ENCODE data around the gene KDM3A. TPM values are rescaled to one million over a fixed set of nuclear protein-coding genes. Genes with fewer than 3 reads are reported as not detected.

KDM3A gene
- total RNA-seq, 1 donor from 2014 or later = 29.5 TPM

DNA sequence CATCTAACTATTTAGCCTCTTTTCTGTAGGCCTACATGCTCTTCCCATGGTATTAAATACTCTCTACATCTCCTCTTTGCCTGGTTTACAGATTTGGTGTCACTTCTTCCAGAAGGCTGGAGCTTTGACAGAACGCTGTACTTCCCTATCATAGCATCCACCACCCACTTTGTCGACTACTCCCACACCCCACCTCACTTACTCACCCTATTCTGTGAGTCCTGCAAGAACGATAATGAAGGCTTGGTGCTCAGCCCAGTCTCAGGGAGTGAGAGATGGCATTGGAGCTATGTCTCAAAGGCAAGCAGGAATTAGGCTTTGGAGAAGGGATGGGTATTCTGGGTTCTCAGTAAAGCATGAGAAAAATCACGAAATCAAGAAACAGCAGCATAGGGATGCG is 20.3 kb upstream of the KDM3A start:
- ATAC-seq (no peak), DNase-seq (ENCODE audit: missing footprints) (no peak)

DNA sequence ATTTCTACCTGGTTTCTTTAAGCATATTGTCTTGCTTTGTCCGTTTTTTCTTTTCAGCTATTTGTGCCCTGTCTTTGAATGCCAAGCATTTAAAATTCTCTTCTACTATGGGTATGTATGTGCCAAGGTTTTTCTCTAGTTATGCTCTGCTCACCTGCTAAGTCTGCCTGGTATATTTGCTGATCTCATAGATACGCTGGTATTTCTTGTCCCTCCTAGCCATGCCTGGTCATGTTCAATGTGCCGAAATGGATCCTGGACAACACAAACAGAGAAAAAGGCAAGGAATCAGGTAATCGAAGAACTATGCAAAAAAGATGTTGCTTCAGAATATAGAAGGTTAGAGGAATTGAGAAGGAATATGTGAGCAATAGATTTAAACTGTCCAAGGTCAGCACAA is 14.9 kb upstream of the KDM3A start:
- intact Hi-C loops (cut with DNase I) = no loop called here
- ATAC-seq (no peak), DNase-seq (ENCODE audit: missing footprints) (no peak)

More for the DNA sequence above, 20.3 kb upstream of the KDM3A start:
- intact Hi-C loops (cut with DNase I) = no loop called here

DNA sequence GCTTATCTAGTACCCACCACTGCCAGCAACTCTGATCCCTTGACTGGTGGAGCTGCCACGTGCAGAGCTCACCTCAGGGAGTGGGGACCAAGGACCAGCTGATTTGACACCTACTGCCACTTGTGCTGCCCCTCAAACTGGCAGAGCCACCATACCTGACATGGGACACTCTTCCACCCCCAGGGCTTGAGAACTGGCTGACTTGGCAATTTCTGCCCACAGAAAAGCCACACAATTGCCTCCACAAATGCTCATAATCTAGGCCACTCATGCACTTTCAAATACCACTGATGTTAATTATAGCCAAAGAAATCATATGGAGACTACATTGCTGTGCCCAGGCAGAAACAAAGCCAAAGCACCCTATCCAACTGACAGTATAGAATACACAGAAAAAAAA is 11.8 kb upstream of the KDM3A start:
- no peak for ATAC-seq
- intact Hi-C loops (cut with DNase I) = no loop called here
- DNase-seq (ENCODE audit: missing footprints) = no peak

DNA sequence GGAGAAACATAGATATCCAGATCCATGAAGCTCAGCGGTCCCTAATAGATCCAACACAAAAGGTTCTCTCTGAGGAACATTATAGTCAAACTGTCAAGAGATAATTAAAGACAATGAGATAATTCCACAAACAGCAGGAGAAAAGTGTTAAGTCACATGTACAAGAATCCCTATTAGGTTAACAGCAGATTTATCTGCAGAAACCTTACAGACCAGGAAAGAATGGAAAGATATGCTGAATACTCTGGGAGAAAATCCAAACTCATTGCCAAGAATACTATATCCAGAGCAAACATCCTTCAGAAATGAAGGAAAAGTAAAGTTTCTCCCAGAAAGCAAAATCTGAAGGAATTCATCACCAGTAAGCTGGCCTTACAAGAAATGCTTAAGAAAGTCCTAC is 10.8 kb upstream of the KDM3A start:
- ATAC-seq (no peak), DNase-seq (ENCODE audit: missing footprints) (no peak)
- intact Hi-C loops (cut with DNase I) = no loop called here

DNA sequence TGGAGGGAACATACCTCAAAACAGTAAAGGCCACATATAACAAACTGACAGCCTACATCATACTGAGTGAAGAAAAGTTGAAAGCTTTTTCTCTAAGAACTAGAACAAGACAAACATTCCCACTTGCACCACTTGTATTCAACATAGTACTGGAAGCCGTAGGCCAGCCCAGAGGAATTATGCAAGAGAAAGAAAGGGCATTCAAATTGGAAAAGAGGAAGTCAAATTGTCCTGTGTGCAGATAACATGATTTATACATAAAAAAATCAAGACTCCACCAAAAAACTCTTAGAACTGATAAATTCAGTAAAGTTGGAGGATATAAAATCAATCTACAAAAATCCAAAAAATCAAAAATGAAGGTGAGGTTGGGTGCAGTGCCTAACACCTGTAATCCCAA is 8.0 kb upstream of the KDM3A start:
- intact Hi-C loops (cut with DNase I) = no loop called here
- ATAC-seq (no peak), DNase-seq (ENCODE audit: missing footprints) (no peak)

DNA sequence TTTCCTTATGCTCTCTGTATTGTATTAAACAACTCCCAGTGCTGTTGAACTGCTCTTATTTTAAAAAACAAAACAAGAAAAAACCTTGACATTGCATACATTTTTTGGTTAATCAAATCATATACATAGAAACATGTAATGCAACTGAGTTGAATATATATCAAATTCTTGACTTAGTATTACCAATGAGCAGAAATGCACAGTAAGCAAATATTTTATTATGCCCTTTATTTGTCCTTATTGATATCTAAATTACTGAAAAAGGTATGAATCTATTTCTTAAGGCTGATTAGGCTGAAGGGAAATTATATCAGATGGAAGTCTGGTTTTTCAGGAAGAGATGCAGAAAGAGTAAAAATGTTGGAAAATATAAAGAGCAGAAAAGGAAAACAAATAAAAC is 6.9 kb upstream of the KDM3A start:
- intact Hi-C loops (cut with DNase I) = no loop called here
- ATAC-seq (no peak), DNase-seq (ENCODE audit: missing footprints) (no peak)

DNA sequence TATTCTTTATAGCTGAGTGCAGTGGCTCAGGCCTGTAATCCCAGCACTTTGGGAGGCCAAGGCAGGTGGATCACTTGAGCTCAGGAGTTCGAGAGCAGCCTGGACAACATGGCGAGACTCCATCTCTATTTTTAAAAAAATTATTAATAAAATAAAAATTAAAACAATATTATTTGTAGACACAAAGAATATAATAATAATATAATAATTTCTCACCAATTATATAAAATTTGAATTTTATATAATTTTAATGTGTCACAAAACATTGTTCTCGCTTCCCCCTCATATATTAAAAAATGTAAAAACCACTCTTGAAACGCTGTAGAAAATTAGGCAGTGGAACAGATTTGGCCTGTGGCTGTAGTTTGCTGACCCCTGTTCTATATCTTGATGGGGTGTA is 5.6 kb upstream of the KDM3A start:
- ATAC-seq = no peak
- no peak for DNase-seq (ENCODE audit: missing footprints)
- intact Hi-C loops (cut with DNase I) = no loop called here

DNA sequence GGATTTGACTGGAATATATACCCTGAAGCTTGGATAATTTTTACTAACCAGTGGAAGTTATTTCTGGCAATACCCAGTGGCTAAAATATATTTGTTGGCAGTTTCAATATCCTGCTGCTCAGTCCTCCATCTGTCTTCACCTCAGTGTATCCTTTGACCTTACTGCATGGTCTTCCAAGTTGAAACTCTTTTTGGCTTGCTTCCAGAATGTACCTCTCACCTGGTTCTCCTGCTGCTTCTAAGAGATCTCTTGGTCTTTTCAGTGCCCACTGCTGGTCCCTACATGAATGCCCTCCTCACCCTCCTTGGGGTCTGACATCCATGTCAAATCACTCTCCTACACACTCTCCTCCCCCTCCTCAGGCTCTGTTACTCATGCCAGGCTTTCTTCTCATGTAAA is 4.8 kb upstream of the KDM3A start:
- no peak for DNase-seq (ENCODE audit: missing footprints)
- no peak for ATAC-seq
- intact Hi-C loops (cut with DNase I) = no loop called here

DNA sequence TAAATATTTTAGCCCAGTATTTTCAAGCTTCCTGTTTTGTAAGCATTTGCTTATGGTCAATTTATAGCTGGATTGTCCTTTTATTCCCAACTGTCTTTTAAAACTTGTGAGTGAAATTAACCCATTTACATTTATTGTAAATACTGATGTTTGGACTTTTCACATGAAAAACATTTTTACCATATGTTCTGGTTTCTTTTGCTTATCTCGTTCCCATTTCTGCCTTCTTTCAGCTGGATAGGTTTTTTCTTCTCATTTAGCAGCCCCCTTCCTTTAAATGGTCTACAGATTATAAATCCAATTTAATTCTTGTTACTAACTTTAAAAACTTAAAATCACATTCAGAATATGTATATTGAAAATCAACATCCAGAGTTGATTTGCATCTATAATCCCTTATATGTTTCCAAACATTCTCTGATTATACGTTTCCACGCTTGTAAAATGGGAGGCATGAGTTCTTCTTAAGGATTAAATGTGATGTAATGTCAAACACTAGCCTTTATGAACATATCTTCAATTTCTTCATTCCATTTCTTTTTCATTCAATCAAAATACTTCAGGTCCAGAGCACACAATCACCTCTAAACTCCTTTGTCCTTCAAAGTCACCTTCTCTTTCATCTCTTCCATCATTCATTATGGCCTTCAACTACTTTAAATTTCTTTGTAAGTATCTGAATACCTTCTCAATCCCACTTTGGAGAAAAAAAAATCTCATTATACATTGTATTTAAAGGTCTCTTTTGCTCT is 1.1 kb upstream of the KDM3A start:
- intact Hi-C loops (cut with DNase I) = loop anchor here (2.0 to 5.0 kb wide), 5 partner anchors 47 to 218 kb away; partner anchors contain the start of genes CHMP3 and RNF103
- DNase-seq (ENCODE audit: missing footprints) (no peak), ATAC-seq (no peak)

DNA sequence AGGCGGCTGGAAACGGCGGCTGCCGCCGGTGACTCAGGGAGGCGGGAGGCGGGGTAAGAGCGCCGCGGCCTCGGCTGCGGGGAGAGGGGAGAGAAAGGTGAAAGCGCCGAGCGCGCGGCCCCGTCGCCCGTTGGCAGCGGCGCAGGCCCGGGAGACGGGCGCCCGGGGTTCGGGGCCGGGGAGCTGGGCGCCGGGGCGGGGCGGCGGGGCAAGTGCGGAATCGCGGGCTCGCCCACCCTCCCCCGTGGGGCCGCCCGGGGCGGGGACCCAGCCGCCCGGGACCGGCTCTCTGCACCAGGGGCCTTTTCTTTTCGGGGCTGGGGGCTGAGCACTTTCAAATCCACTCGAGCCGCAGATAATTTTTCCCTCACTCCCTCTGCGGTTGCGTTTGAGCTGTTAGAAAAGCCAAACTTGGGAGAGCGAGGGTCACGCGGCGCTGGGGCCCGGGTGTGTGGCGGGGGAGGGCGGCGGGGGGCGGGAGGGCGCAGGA is 266 bp downstream of the KDM3A start:
- DNase-seq (ENCODE audit: missing footprints) (no peak), ATAC-seq (no peak)
- intact Hi-C loops (cut with DNase I) = loop anchor here (2.0 to 5.0 kb wide), 5 partner anchors 46 to 219 kb away; partner anchors contain the start of genes CHMP3 and RNF103

DNA sequence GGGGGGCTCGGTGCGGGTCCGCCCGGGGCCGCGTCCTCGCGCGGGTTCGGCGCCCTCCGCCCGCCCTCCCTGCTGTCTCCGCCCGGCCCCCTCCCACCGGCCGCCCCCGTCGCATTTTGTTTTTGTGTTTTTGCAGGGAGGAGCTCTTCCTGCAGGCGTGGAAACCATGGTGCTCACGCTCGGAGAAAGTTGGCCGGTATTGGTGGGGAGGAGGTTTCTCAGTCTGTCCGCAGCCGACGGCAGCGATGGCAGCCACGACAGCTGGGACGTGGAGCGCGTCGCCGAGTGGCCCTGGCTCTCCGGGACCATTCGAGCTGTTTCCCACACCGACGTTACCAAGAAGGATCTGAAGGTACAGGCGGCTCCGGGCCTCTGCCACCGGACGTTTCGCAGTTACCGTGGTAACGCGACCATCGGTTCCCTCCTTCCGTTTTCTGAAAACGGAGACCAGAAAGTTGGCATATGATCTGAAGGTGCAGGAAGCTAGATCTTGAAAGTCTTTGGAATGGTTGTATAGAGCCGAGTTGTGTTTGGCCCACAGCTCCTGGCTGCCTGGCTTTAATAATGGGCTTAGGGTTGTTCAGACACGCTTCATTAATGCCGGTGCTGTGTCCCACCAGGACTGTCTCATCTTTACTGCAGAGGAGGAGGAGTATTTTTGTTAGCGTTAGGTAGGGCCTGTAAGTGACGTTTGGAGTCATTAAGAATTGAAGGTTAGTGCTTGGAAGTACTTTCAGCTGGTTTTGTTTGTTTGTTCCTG is 891 bp downstream of the KDM3A start:
- intact Hi-C loops (cut with DNase I) = loop anchor here (2.0 to 5.0 kb wide), 5 partner anchors 45 to 220 kb away; partner anchors contain the start of genes CHMP3 and RNF103
- ATAC-seq (peak; percentile 7), DNase-seq (ENCODE audit: missing footprints) (peak; percentile 79)

DNA sequence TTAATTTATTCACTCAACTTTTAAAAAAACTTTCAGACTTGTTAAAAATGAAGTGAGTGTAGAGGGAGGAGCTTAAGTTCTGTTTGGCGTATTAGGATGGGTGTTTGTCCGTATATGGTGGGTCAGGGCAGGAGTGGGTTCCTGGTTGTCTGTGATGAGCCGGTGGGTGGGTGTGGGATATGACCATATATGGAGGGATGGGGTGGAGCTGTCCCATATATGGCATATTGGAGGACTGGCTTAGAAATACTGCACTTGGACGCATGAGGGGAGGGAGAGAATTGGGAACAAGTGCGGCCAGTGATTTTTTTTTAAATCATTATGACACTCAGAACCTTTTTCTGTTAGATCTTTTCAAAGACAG is 1.5 kb downstream of the KDM3A start:
- peak; percentile 84 for ATAC-seq
- intact Hi-C loops (cut with DNase I) = loop anchor here (5.0 kb wide), 4 partner anchors 45 to 220 kb away; partner anchors contain the start of genes CHMP3 and RNF103
- DNase-seq (ENCODE audit: missing footprints) = peak; percentile 84

DNA sequence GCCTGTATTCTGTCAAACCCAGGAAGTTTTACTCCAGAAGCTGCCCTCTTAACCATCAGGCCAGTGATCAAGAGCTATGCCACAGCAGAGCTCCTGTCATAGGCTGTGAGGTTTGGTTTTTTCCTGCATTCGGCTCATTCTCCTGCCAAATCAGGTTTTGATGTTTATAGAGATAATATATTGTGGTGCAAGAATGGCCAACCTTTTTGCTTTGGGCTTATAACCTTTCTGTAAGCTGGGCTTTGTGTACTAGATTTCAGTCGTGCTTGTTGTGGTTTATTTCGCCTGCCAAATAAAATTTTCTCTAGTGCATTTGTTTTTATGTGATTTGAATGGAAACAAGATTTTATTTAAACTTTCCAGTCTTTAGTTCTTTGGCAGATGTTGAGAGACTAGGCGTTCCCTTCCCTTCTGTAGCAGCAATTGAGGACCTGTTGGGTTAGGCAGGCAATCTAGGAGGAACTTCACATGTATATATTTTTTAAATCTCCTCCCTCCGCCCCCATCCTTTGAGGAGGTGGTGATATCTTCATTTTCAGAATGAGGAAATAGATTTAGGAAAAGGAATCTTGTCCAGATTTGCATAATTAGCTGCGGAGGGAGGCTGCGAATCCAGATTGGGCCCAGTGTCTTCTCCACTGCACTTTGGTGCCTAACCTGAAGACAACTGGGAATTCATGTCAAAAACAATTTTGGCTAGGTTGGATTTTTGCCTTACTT is 2.6 kb downstream of the KDM3A start:
- ATAC-seq (no peak), DNase-seq (ENCODE audit: missing footprints) (no peak)
- intact Hi-C loops (cut with DNase I) = loop anchor here (5.0 kb wide), 4 partner anchors 44 to 221 kb away; partner anchors contain the start of genes CHMP3 and RNF103

DNA sequence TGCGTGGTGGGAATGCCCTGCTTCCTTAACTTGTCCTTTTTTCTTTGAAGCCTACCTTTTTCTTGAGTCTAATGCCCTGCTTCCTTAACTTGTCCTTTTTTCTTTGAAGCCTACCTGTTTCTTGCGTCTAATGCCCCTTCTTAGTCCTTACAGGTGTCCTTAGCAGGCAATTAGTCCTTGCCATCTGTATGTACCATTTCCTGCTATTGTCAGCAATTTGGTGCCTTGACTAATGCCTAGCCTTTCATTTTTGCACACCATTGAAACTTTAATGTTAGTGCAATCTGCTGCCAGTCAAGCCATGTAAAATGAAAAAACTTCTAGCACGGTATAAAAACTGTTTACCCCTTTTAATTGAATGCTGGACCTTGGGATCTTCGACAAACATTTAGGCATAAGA is 4.3 kb downstream of the KDM3A start:
- intact Hi-C loops (cut with DNase I) = no loop called here
- no peak for DNase-seq (ENCODE audit: missing footprints)
- no peak for ATAC-seq

DNA sequence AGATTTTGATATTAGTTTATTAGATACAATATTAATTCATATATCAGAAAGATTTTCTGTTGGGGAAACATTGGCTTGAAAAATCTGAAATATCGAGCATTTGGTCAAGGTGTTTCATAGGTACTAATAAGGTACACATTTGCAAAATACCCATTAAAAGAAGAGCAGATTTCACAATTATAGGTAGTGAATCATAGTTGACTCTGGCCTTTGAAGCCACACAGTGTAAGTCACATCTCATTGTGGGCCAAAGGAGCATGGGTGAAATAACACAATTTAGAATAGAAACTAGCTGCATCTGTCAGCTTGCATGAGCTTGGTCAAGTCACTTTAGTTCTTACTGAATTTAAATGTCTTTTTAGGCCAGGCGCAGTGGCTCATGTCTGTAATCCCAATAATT is 4.9 kb downstream of the KDM3A start:
- intact Hi-C loops (cut with DNase I) = no loop called here
- ATAC-seq (no peak), DNase-seq (ENCODE audit: missing footprints) (no peak)

DNA sequence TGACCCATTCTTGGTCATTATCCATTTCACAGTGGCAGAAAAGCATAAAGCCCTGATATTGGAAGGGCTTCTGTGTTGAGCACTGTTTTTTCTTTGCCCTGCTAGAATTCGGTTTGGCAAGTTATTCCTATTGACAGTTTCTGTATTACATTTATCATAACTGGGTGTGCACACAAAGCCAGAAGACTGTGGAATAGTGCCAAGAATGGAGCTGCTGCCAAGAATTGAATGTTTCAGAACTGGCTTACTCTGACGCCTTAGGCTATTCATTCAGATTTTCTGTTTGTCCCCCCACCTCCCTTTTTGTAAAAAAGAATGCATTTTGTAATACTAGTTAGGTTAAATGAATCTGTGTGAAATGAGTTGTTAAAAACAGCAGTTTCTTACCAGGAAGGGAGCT is 12.7 kb downstream of the KDM3A start:
- ATAC-seq (peak; percentile 78), DNase-seq (ENCODE audit: missing footprints) (no peak)
- intact Hi-C loops (cut with DNase I) = no loop called here

DNA sequence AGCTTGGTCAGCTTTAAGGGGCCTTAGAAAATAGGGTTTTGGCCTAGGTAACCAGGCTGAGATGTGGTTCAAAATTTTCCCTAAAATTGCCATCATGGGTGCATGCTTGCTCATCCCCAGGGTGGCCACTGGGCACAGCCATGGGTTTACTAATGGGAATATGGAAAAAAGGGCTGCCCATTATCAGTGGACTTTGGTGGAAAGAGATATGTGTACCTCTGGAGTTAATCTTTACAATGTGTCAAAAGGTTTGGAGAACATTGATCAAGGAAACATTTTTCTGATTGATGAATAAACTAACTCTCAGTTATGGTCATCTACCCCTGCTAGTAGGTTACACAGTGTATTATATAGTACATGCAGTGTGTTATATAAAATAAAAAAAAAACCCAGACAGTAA is 13.1 kb downstream of the KDM3A start:
- intact Hi-C loops (cut with DNase I) = no loop called here
- DNase-seq (ENCODE audit: missing footprints) = no peak
- no peak for ATAC-seq

DNA sequence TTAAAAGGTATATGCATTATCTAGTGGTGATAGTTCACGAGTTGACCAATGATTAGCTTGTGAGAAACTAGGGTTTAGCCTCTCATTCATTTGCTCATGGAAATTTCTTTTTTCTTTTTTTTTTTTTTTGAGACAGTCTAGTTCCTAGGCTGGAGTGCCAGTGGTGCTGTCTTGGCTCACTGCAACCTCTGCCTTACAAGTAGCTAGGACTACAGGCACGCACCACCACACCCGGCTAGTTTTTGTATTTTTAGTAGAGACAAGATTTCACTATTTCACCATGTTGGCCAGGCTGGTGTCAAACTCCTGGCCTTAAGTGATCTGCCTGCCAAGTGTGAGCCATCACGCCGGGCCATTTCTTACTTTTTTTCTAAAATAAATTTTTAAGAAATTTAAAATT is 14.0 kb downstream of the KDM3A start:
- ATAC-seq (no peak), DNase-seq (ENCODE audit: missing footprints) (no peak)
- intact Hi-C loops (cut with DNase I) = no loop called here

DNA sequence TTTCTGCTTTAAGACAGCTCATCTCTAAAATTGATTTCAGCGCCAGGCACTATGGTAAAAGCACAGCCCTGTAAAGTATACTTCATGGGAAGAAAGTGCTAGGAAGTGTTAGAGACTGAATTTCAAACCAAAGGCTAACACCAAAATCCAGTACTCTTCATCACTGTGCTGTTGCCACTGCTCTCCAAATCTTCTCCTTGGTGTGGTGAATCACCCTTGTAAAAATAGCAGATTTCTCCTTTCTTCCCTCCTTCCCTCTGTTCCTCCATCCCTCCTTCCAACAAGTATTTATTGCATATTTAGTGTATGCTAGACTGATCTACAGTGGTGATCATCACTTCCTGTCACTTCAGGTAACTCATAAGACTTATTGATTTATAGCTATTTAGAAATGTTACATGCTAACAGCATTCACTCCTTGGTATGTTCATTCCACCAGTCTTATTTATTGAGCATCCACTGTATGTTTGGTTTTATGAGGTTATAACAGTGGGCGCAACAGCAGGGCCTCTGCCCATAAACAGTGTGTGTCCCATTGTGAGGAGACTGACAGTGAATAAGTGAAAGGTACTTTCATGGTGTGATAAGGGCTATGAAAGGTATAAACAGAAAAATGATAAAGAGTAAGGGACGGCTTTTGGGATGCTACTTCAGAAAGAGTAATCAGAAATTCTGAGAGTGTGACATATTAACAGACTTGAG is 20.0 kb downstream of the KDM3A start:
- DNase-seq (ENCODE audit: missing footprints) (no peak), ATAC-seq (no peak)
- intact Hi-C loops (cut with DNase I) = no loop called here

All from Right ventricle myocardium inferior (tissue), 1 donor.